Stimulated activated CD4-positive, alpha-beta T cell treated with anti-CD3 and anti-CD28 coated beads, Interleukin-4, amount 100 ng/mL, for 4 hours (primary cell): ENCODE measurements around the gene RIMKLB.
"Not testable (repeated sequence)": the region's sequence is repeated elsewhere in the genome, so short reads cannot be mapped to it uniquely, and the experiment has no call there.

Experiments used
- DNase-seq, 2 experiments: peaks; one replicate each; pipeline ENCODE4 v3.0.0-alpha.2; 2020

The RIMKLB gene

GRCh38 chr12:8695116-8695515 is 2.7 kb upstream of the RIMKLB start:
- no peak for DNase-seq

- no peak for DNase-seq
Measured at GRCh38 chr12:8696442-8697090, 1.2 kb upstream of the RIMKLB start.

GRCh38 chr12:8697120-8697475 is 693 bp upstream of the RIMKLB start:
- DNase-seq = no peak

GRCh38 chr12:8698132-8698851 is 501 bp downstream of the RIMKLB start:
- DNase-seq = peak; percentile 43 to 44

GRCh38 chr12:8698879-8699278 is 1.1 kb downstream of the RIMKLB start:
- no peak for DNase-seq

- DNase-seq = no peak
Measured at GRCh38 chr12:8699714-8700113, 1.9 kb downstream of the RIMKLB start.

GRCh38 chr12:8701046-8701660 is 3.4 kb downstream of the RIMKLB start:
- no peak for DNase-seq

GRCh38 chr12:8702159-8702558 is 4.4 kb downstream of the RIMKLB start:
- DNase-seq = no peak

GRCh38 chr12:8709124-8709830 is 11.5 kb downstream of the RIMKLB start:
- no peak for DNase-seq

- no peak for DNase-seq
Measured at GRCh38 chr12:8712572-8712971, 14.8 kb downstream of the RIMKLB start.

- no peak for DNase-seq
Measured at GRCh38 chr12:8722286-8722800, 24.6 kb downstream of the RIMKLB start.

- no peak for DNase-seq
Measured at GRCh38 chr12:8734873-8735381, 37.1 kb downstream of the RIMKLB start.

GRCh38 chr12:8742501-8742900 is 44.7 kb downstream of the RIMKLB start:
- DNase-seq = no peak

GRCh38 chr12:8743121-8743520 is 45.3 kb downstream of the RIMKLB start:
- DNase-seq = not testable (repeated sequence)

- DNase-seq = not testable (repeated sequence)
Measured at GRCh38 chr12:8745631-8746030, 47.8 kb downstream of the RIMKLB start.

GRCh38 chr12:8746046-8746445 is 48.3 kb downstream of the RIMKLB start:
- no peak for DNase-seq

- not testable (repeated sequence) for DNase-seq
Measured at GRCh38 chr12:8760076-8760475, 62.3 kb downstream of the RIMKLB start.

GRCh38 chr12:8762701-8763100 is 64.9 kb downstream of the RIMKLB start:
- not testable (repeated sequence) for DNase-seq

- not testable (repeated sequence) for DNase-seq
Measured at GRCh38 chr12:8766121-8766520, 68.3 kb downstream of the RIMKLB start.

GRCh38 chr12:8770499-8770898 is 72.7 kb downstream of the RIMKLB start:
- DNase-seq = no peak

GRCh38 chr12:8771072-8771471 is 73.3 kb downstream of the RIMKLB start:
- no peak for DNase-seq

- DNase-seq = no peak
Measured at GRCh38 chr12:8773461-8773860, 75.7 kb downstream of the RIMKLB start.

- no peak for DNase-seq
Measured at GRCh38 chr12:8779281-8779680, 81.5 kb downstream of the RIMKLB start.
